MCF 10A (cell line): ENCODE results near the gene RELN. TPM values are rescaled to one million over a fixed set of nuclear protein-coding genes. Genes with fewer than 3 reads are reported as not detected.

ENCODE experiments used
- BruUV-seq: library from RNA; stranded (reverse); fragments of 400-500 nt; replicated peaks from 2 replicates; lab custom pipeline; 2021; lab: Mats Ljungman, UMichigan
- CTCF ChIA-PET: fragments of 300-600 bp; sonication (Branson Sonifier 250); formaldehyde crosslinking; extraction: SDS; loops from one replicate; lab custom pipeline; 2021; ENCODE audit warnings: antibody characterized with exemption, inconsistent platforms; lab: Yijun Ruan, JAX
- POLR2A ChIA-PET: fragments of 300-600, 350-650 bp; sonication (Branson Sonifier 250); formaldehyde crosslinking; extraction: SDS; loops from one replicate; lab custom pipeline; 2020; ENCODE audit warnings: antibody characterized with exemption, inconsistent platforms; lab: Yijun Ruan, JAX
- DNase-seq: peaks from one replicate; pipeline ENCODE4 v3.0.0-alpha.2; 2018; ENCODE audit not compliant: unreplicated experiment
- H3K27ac Mint-ChIP-seq: one replicate; pipeline ENCODE4 v1.8.0; 2022; ENCODE audit warnings: mild to moderate bottlenecking, low read depth, mixed read lengths; ENCODE audit not compliant: unreplicated experiment
- H3K27me3 Mint-ChIP-seq: one replicate; pipeline ENCODE4 v1.8.0; 2022; ENCODE audit warnings: mixed read lengths; ENCODE audit not compliant: insufficient read depth, unreplicated experiment
- H3K36me3 Mint-ChIP-seq: one replicate; pipeline ENCODE4 v1.8.0; 2022; ENCODE audit warnings: mild to moderate bottlenecking, moderate library complexity, mixed read lengths; ENCODE audit not compliant: insufficient read depth, unreplicated experiment
- H3K4me1 Mint-ChIP-seq: one replicate; pipeline ENCODE4 v1.8.0; 2022; ENCODE audit warnings: mixed read lengths; ENCODE audit not compliant: insufficient read depth, unreplicated experiment
- H3K4me3 Mint-ChIP-seq: one replicate; pipeline ENCODE4 v1.8.0; 2022; ENCODE audit warnings: mild to moderate bottlenecking, moderate library complexity, mixed read lengths; ENCODE audit not compliant: unreplicated experiment
- H3K9me3 Mint-ChIP-seq: one replicate; pipeline ENCODE4 v1.8.0; 2022; ENCODE audit warnings: mixed read lengths; ENCODE audit not compliant: unreplicated experiment
- CTCF ChIP-seq: fragments of 200-600 bp; IDR thresholded peaks from one replicate; pipeline ENCODE4 v1.8.0; 2022; ENCODE audit warnings: antibody characterized with exemption, mild to moderate bottlenecking; ENCODE audit not compliant: unreplicated experiment
- intact Hi-C: fragments of 100-400 bp; cut with micrococcal nuclease; formaldehyde crosslinking; loops from 2 replicates; pipeline ENCODE4 v1.14.1; 2022
- total RNA-seq: library from RNA; stranded (reverse); gene quantifications from 2 replicates; pipeline ENCODE4 v1.2.3, GENCODE V29; 2022

The RELN gene
- total RNA-seq, 1 experiment from 2014 or later, result not detected

DNA sequence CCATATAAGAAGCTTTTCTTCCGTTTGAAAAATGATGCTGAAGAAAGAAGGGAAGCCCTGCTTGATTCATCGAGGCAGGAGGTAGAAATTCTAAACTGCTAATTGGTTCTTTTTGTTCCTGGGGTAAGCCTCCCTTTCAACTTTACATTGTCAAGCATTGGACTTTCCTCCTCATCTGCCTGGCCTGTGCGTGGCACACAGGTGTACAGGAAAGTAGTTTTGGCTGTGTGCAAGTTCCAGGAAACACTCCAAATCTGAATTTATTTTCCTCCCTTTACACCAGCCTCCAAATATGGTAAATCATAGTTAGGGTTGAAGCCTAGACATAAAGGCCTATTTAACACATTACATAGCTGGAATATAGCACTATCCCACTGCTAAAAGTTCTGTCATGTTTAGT is 18.2 kb upstream of the RELN start:
- Mint-ChIP-seq H3K9me3 (no peaks in the 10 kb centered on the region), H3K27ac (no peak overlapping the region), H3K36me3 (no peaks in the 10 kb centered on the region), H3K4me1 (no peaks in the 10 kb centered on the region), H3K27me3 (peaks cover 21% of the 10 kb centered on the region), H3K4me3 (no peak overlapping the region)
- DNase-seq, result no peak
- POLR2A ChIA-PET, result no interaction called here
- CTCF ChIA-PET, result no interaction called here
- intact Hi-C loops, result no loop called here
- TF ChIP-seq CTCF, result no peak
- no TSS peak for BruUV-seq

DNA sequence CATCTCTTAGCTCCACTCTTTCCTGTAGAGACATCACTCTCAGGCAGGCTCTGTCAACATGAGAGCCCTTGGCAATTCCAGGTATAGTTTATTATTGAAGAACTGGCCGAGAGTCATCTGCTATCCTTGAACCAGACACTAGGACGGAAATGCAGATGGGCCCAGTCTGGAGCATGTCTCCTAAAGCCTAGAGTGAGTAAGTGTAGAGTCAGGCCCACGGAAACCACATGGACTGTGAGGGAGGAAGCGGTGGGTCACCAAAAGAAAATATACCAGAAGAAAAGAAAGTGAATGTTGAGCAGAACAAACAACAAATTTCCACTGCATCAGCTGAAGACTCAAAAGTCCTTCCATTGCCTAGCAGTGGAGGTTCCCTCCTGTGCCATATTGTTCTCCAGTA is 15.7 kb upstream of the RELN start:
- CTCF ChIA-PET, result no interaction called here
- Mint-ChIP-seq H3K27me3 (peaks cover 10% of the 10 kb centered on the region), H3K9me3 (no peaks in the 10 kb centered on the region), H3K4me1 (no peaks in the 10 kb centered on the region), H3K27ac (no peak overlapping the region), H3K36me3 (no peaks in the 10 kb centered on the region), H3K4me3 (no peak overlapping the region)
- BruUV-seq, result no TSS peak
- DNase-seq, result no peak
- POLR2A ChIA-PET, result no interaction called here
- no peak for TF ChIP-seq CTCF
- intact Hi-C loops, result no loop called here

- CTCF ChIA-PET, result no interaction called here
- BruUV-seq, result no TSS peak
- Mint-ChIP-seq H3K9me3 (no peaks in the 10 kb centered on the region), H3K4me1 (no peaks in the 10 kb centered on the region), H3K36me3 (no peaks in the 10 kb centered on the region), H3K27ac (no peak overlapping the region), H3K4me3 (no peak overlapping the region), H3K27me3 (no peaks in the 10 kb centered on the region)
- POLR2A ChIA-PET, result no interaction called here
- DNase-seq, result no peak
- no peak for TF ChIP-seq CTCF
- intact Hi-C loops, result no loop called here
Observed at GRCh38 chr7:103996639-103997038, 7.2 kb upstream of the RELN start.

- no peaks in the 10 kb centered on the region for H3K27me3 Mint-ChIP-seq
- intact Hi-C loops, result no loop called here
- H3K27ac Mint-ChIP-seq, result no peak overlapping the region
- no peaks in the 10 kb centered on the region for H3K4me1 Mint-ChIP-seq
- POLR2A ChIA-PET, result no interaction called here
- no TSS peak for BruUV-seq
- no peak overlapping the region for H3K4me3 Mint-ChIP-seq
- H3K36me3 Mint-ChIP-seq, result no peaks in the 10 kb centered on the region
- DNase-seq, result no peak
- TF ChIP-seq CTCF, result no peak
- CTCF ChIA-PET, result no interaction called here
- H3K9me3 Mint-ChIP-seq, result no peaks in the 10 kb centered on the region
Observed at GRCh38 chr7:103996017-103996551, 6.6 kb upstream of the RELN start.
